Thymus (tissue), 11 donors: ENCODE results near the gene LETMD1. TPM values are rescaled to one million over a fixed set of nuclear protein-coding genes. Genes with fewer than 3 reads are reported as not detected.

Experiments used
- DNase-seq, 9 donors: peaks; one replicate each; pipeline ENCODE4 v3.0.0-alpha.2; 2013; ENCODE audit warnings: low spot score in 9 of 9, low read depth in 6 of 9, missing footprints in 1 of 9
- H3K27ac ChIP-seq, 2 donors: one replicate each; pipeline ENCODE4 v1.5.1; 2013; ENCODE audit warnings: control low read depth in 1 of 2, low read depth in 1 of 2, low read length in 1 of 2, mild to moderate bottlenecking in 1 of 2, moderate library complexity in 1 of 2
- H3K27me3 ChIP-seq, 2 donors: one replicate each; pipeline ENCODE4 v1.5.1; 2013; ENCODE audit warnings: low read length in 1 of 2; ENCODE audit not compliant: control insufficient read depth in 2 of 2, insufficient read depth in 1 of 2
- H3K36me3 ChIP-seq, 2 donors: one replicate each; pipeline ENCODE4 v1.5.1; 2013; ENCODE audit warnings: low read length in 1 of 2, mild to moderate bottlenecking in 1 of 2, moderate library complexity in 1 of 2; ENCODE audit not compliant: control insufficient read depth in 2 of 2, insufficient read depth in 2 of 2
- H3K4me1 ChIP-seq, 2 donors: one replicate each; pipeline ENCODE4 v1.5.1; 2013; ENCODE audit warnings: low read length in 2 of 2; ENCODE audit not compliant: control insufficient read depth in 2 of 2, insufficient read depth in 2 of 2
- H3K4me3 ChIP-seq, 2 donors: one replicate each; pipeline ENCODE4 v1.5.1; 2013; ENCODE audit warnings: low read length in 2 of 2, control low read depth in 1 of 2, mild to moderate bottlenecking in 1 of 2
- H3K9me3 ChIP-seq, 2 donors: one replicate each; pipeline ENCODE4 v1.5.1; 2013; ENCODE audit warnings: low read length in 1 of 2, mild to moderate bottlenecking in 1 of 2; ENCODE audit not compliant: control insufficient read depth in 2 of 2, insufficient read depth in 1 of 2
- WGBS: extraction: QIAGEN DNeasy Blood & Tissue Kit; methylation state at CpG from one replicate; pipeline ENCODE4 v1.1.7; 2013; 5-methylcytosine and 5-hydroxymethylcytosine counted together
- polyA plus RNA-seq: library from polyadenylated mRNA; stranded (reverse); fragments of 200-250 nt; gene quantifications from one replicate; pipeline ENCODE4 v1.2.3, GENCODE V29; 2013
- total RNA-seq: library from RNA; stranded (reverse); fragments of 120-200 nt; gene quantifications from one replicate; pipeline ENCODE4 v1.2.4, GENCODE V29; 2013
- donor health status: healthy.

Gene LETMD1
- total and polyA plus RNA-seq, 2 donors: 45.2 to 78.8 TPM

DNA sequence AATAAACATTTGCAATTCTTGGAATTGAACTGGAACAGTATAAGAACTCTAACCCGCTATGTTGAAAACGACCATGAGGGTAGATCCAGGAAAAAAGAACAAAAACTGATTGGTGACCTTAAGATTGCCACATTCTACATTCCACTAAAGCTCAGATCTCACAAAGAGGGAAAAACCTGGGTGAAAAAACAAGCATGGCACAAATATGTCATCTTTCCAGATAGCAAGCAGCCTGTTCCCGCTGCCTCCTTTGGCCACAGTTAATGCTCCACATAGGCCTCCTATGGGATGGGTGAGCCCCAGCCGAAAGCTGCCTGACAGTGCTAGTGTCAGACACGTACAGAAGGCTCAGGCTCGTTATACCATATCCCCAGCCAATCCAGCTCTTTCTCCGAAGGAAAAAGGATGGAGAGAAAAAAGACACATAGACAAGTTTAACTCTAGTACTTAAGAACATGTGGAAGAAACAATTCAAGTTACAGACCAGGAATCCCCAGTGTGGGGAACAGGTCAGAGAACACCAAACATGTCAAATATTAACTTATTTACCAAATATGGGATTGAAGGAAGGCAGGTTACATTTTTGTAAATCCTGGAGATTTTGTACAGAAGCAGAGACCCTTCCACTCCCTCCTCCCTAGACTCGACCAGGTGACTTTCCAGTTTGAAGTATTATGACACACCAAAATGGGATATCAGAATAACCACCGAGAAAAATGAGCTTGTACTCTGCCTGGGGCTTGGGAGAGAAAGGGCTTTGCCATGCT lies 14.7 kb downstream of the LETMD1 start:
- WGBS: 95% methylated on average over 9 of the region's 9 CpGs
- H3K27ac ChIP-seq: no peak overlapping the region

GRCh38 chr12:51065530-51065929 lies 17.4 kb downstream of the LETMD1 start:
- WGBS: 96% methylated on average over 5 of the region's 5 CpGs

More for the DNA sequence above, 14.7 kb downstream of the LETMD1 start:
- Histone ChIP-seq H3K4me3 (no peak overlapping the region), H3K27me3 (no peaks in the 10 kb centered on the region), H3K4me1 (no peaks in the 10 kb centered on the region), H3K9me3 (no peaks in the 10 kb centered on the region), H3K36me3 (peaks cover 72 to 88% of the 10 kb centered on the region in 2 donors)
- no peak for DNase-seq

GRCh38 chr12:51067229-51067628 lies 19.1 kb downstream of the LETMD1 start:
- no peaks in the 10 kb centered on the region for H3K9me3 ChIP-seq
- H3K4me1 ChIP-seq: no peaks in the 10 kb centered on the region
- H3K4me3 ChIP-seq: no peak overlapping the region
- no peaks in the 10 kb centered on the region for H3K27me3 ChIP-seq
- 98% methylated on average over 4 of the region's 4 CpGs for WGBS
- H3K27ac ChIP-seq: no peak overlapping the region
- DNase-seq: no peak
- peaks cover 74 to 80% of the 10 kb centered on the region in 2 donors for H3K36me3 ChIP-seq

More at GRCh38 chr12:51065530-51065929, 17.4 kb downstream of the LETMD1 start:
- H3K4me3 ChIP-seq: no peak overlapping the region
- no peaks in the 10 kb centered on the region for H3K27me3 ChIP-seq
- H3K27ac ChIP-seq: no peak overlapping the region
- DNase-seq: no peak
- H3K9me3 ChIP-seq: no peaks in the 10 kb centered on the region
- peaks cover 68 to 79% of the 10 kb centered on the region in 2 donors for H3K36me3 ChIP-seq
- no peaks in the 10 kb centered on the region for H3K4me1 ChIP-seq

DNA sequence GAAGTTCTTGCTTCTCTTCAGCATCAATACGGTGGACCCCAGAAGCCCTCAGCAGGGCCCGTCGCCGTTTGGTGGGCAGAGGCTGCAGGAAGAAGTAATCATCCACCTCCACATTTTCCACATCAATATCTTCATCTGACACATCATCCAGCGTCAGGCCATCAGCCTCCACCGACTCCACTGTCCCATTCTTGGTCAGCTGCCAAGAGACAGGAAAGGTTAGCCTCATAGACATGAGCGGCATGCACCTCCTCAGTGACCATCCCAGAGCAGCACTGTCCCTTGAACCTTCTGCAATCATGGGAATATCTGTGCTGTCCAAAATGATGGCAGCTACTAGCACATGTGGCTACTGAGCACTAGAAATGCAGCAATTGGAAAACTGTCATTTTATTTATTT lies 19.6 kb downstream of the LETMD1 start:
- no peaks in the 10 kb centered on the region for H3K9me3 ChIP-seq
- H3K4me1 ChIP-seq: no peaks in the 10 kb centered on the region
- no peak overlapping the region for H3K27ac ChIP-seq
- no peak overlapping the region for H3K4me3 ChIP-seq
- no peaks in the 10 kb centered on the region for H3K27me3 ChIP-seq
- 89% methylated on average over 7 of the region's 7 CpGs for WGBS
- H3K36me3 ChIP-seq: peaks cover 74 to 79% of the 10 kb centered on the region in 2 donors
- DNase-seq: no peak

- H3K36me3 ChIP-seq: peaks cover 68 to 73% of the 10 kb centered on the region in 2 donors
- no peak overlapping the region for H3K27ac ChIP-seq
Measured at GRCh38 chr12:51070004-51070403, 21.9 kb downstream of the LETMD1 start.

GRCh38 chr12:51071663-51072062 lies 23.5 kb downstream of the LETMD1 start:
- Histone ChIP-seq H3K27me3 (no peaks in the 10 kb centered on the region), H3K9me3 (no peaks in the 10 kb centered on the region), H3K27ac (no peak overlapping the region), H3K36me3 (peaks cover 66 to 74% of the 10 kb centered on the region in 2 donors), H3K4me3 (no peak overlapping the region), H3K4me1 (peaks cover 12 to 14% of the 10 kb centered on the region in 2 donors)
- no peak for DNase-seq
- 99% methylated on average over 2 of the region's 2 CpGs for WGBS

More at GRCh38 chr12:51070004-51070403, 21.9 kb downstream of the LETMD1 start:
- no peaks in the 10 kb centered on the region for H3K9me3 ChIP-seq
- no peak overlapping the region for H3K4me3 ChIP-seq
- DNase-seq: no peak
- no peaks in the 10 kb centered on the region for H3K4me1 ChIP-seq
- 94% methylated on average over 3 of the region's 3 CpGs for WGBS
- no peaks in the 10 kb centered on the region for H3K27me3 ChIP-seq

- no peak for DNase-seq
- WGBS: 97% methylated on average over 5 of the region's 5 CpGs
- H3K27me3 ChIP-seq: no peaks in the 10 kb centered on the region
- no peak overlapping the region for H3K27ac ChIP-seq
- peaks cover 39 to 47% of the 10 kb centered on the region in 2 donors for H3K36me3 ChIP-seq
- H3K9me3 ChIP-seq: no peaks in the 10 kb centered on the region
- peaks cover 17 to 23% of the 10 kb centered on the region in 2 donors for H3K4me1 ChIP-seq
- no peak overlapping the region for H3K4me3 ChIP-seq
Measured at GRCh38 chr12:51075390-51075789, 27.3 kb downstream of the LETMD1 start.

DNA sequence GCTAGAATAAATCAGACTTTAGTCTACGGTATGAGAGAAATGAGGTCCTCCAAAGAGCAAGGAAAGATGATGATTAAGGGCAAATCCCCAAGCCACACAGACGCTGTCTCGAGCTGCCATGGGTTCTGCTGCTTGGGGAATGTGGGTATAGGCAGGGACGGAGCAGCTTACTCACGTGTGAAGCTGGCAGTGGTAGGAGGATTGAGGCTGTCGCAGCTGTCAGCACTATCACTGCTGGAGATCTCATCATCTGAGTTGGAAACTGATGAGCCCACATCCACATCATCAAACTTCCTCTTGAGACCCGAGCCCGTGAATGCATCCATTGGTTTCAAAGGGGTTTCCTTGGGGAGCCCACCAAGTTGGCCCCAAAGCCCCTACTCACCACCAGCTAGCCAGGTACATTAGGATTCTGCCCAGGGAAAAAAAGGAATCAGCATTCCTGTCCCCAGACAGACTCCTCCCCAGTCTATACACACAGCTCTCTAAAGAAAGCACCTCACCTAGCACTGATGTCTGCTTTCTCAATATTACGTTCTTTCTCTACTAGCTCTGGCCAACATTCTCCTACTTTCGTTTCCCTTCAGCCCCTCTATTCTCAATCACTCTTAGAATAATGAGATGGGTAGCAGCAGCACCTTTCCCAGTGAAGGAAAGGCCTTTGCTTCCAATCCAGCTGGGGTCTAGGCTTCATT lies 28.3 kb downstream of the LETMD1 start:
- DNase-seq: peak in 6 of 9 donors; percentile 41 to 79 (median 52)
- WGBS: 32% methylated on average over 10 of the region's 10 CpGs
- H3K36me3 ChIP-seq: peaks cover 31 to 39% of the 10 kb centered on the region in 2 donors
- H3K27me3 ChIP-seq: no peaks in the 10 kb centered on the region
- no peaks in the 10 kb centered on the region for H3K9me3 ChIP-seq
- peaks cover 17 to 23% of the 10 kb centered on the region in 2 donors for H3K4me1 ChIP-seq
- no peak overlapping the region for H3K4me3 ChIP-seq
- H3K27ac ChIP-seq: peak overlapping the region in 1 of 2 donors; percentile 62

GRCh38 chr12:51077930-51078329 lies 29.8 kb downstream of the LETMD1 start:
- no peaks in the 10 kb centered on the region for H3K9me3 ChIP-seq
- H3K36me3 ChIP-seq: peaks cover 16 to 25% of the 10 kb centered on the region in 2 donors
- WGBS: 89% methylated on average over 5 of the region's 5 CpGs
- H3K4me3 ChIP-seq: no peak overlapping the region
- DNase-seq: no peak
- no peaks in the 10 kb centered on the region for H3K27me3 ChIP-seq
- H3K4me1 ChIP-seq: peaks cover 25 to 35% of the 10 kb centered on the region in 2 donors
- H3K27ac ChIP-seq: no peak overlapping the region
